Esophagus muscularis mucosa (tissue), 4 donors: ENCODE results near the gene DENND6B. TPM values are rescaled to one million over a fixed set of nuclear protein-coding genes. Genes with fewer than 3 reads are reported as not detected.

Experiments used
- DNase-seq: peaks from one replicate; pipeline ENCODE4 v3.0.0-alpha.2; 2017; ENCODE audit errors: extremely low spot score
- H3K27ac ChIP-seq, 4 donors: fragments of 200-600 bp; sonication (generic); replicated peaks in 1 of 4; 1 replicate in 3 of 4; 2 replicates in 1 of 4; pipeline ENCODE4 v1.5.1; 2016 to 2019; ENCODE audit warnings: mild to moderate bottlenecking in 1 of 4
- H3K27me3 ChIP-seq, 4 donors: fragments of 200-600 bp; sonication (generic); one replicate each; pipeline versions ENCODE4 v1.5.1 to v1.6.0; 2016 to 2019
- H3K36me3 ChIP-seq, 4 donors: fragments of 200-600 bp; sonication (generic); one replicate each; pipeline ENCODE4 v1.5.1; 2016 to 2019
- H3K4me1 ChIP-seq, 4 donors: fragments of 200-600 bp; sonication (generic); one replicate each; pipeline ENCODE4 v1.5.1; 2016 to 2019
- H3K4me3 ChIP-seq, 4 donors: fragments of 200-600 bp; sonication (generic); 1 replicate in 2 of 4; 2 replicates in 2 of 4; pipeline ENCODE4 v1.5.1; 2016 to 2019; ENCODE audit warnings: mild to moderate bottlenecking in 4 of 4, moderate library complexity in 1 of 4
- H3K9me3 ChIP-seq, 4 donors: fragments of 200-600 bp; sonication (generic); 1 replicate in 3 of 4; 2 replicates in 1 of 4; pipeline ENCODE4 v1.5.1; 2016 to 2019
- CTCF ChIP-seq, 3 experiments: fragments of 200-600 bp in 2 of 3; fragments of 450-650 bp in 1 of 3; sonication (generic) in 2 of 3; IDR thresholded peaks; one replicate each; pipeline ENCODE4 v1.5.1; 2017 to 2019; ENCODE audit warnings: antibody characterized with exemption in 3 of 3, mild to moderate bottlenecking in 2 of 3, moderate library complexity in 1 of 3
- EP300 ChIP-seq: sonication (generic); formaldehyde crosslinking; IDR thresholded peaks from one replicate; pipeline ENCODE4 v1.6.1; 2017; ENCODE audit warnings: antibody characterized with exemption
- POLR2A ChIP-seq: fragments of 450-650 bp; IDR thresholded peaks from one replicate; pipeline ENCODE4 v1.6.1; 2017; ENCODE audit warnings: antibody characterized with exemption, moderate library complexity, mild to moderate bottlenecking, low read depth
- POLR2AphosphoS5 ChIP-seq, 2 donors: sonication (generic); formaldehyde crosslinking; IDR thresholded peaks; one replicate each; pipeline ENCODE4 v1.6.1; 2017; ENCODE audit warnings: antibody characterized with exemption in 2 of 2
- WGBS: methylation state at CpG from one replicate; pipeline ENCODE4 v1.1.5; 2018; 5-methylcytosine and 5-hydroxymethylcytosine counted together
- intact Hi-C: fragments of 100-400 bp; cut with DNase I; formaldehyde crosslinking; loops from one replicate; pipeline ENCODE4 v1.15.1; 2023
- total RNA-seq, 4 donors: library from RNA; depleted of rRNA; stranded (reverse); fragments of >200 nt; gene quantifications; one replicate each; pipeline versions ENCODE4 v1.1.0 to v1.2.1, GENCODE V29; 2016

The DENND6B gene
- total RNA-seq, 4 donors from 2014 or later: 1.7 to 3.8 (median 2.5) TPM

- intact Hi-C loops: loop anchor here (5.0 kb wide), 1 partner anchor 66 kb away; no protein-coding TSS in a partner anchor
- peak overlapping the region; percentile 83 to 90 (median 88) for H3K27ac ChIP-seq
Measured at GRCh38 chr22:50343541-50343935, 16.7 kb upstream of the DENND6B start.

GRCh38 chr22:50342651-50343540 is 16.1 kb upstream of the DENND6B start, which contains the start of gene PPP6R2:
TSS of gene PPP6R2 (plus strand) at chr22:50343327. CDS start at chr22:50393909, 50,582 bp downstream.
- WGBS: 1% methylated on average over 43 of the region's 87 CpGs
- H3K4me1 ChIP-seq: peaks cover 5 to 33% (median 31%) of the 10 kb centered on the region in 4 donors
- intact Hi-C loops: loop anchor here (1.0 to 5.0 kb wide), 2 partner anchors 66 to 91 kb away; no protein-coding TSS in a partner anchor
- no peaks in the 10 kb centered on the region for H3K9me3 ChIP-seq
- no peaks in the 10 kb centered on the region for H3K27me3 ChIP-seq
- DNase-seq: no peak
- TF ChIP-seq POLR2AphosphoS5 (IDR thresholded peaks at IDR 0.05): peak; percentile 13 to 35
- TF ChIP-seq EP300: no peak
- peak within 1 kb of the TSS; percentile 83 to 90 (median 88) for H3K27ac ChIP-seq
- peak within 1 kb of the TSS; percentile 91 to 98 (median 96) for H3K4me3 ChIP-seq
- H3K36me3 ChIP-seq: no peaks in the 10 kb centered on the region

More at GRCh38 chr22:50343541-50343935, 16.7 kb upstream of the DENND6B start:
- Histone ChIP-seq H3K4me3 (peak overlapping the region; percentile 91 to 98 (median 96)), H3K9me3 (no peaks in the 10 kb centered on the region), H3K27me3 (no peaks in the 10 kb centered on the region), H3K36me3 (no peaks in the 10 kb centered on the region), H3K4me1 (peaks cover 5 to 35% (median 34%) of the 10 kb centered on the region in 4 donors)
- TF ChIP-seq POLR2AphosphoS5 (IDR thresholded peaks at IDR 0.05) (no peak), CTCF (IDR thresholded peaks at IDR 0.05) (no peak), EP300 (no peak), POLR2A (no peak)
- WGBS: 2% methylated on average over 9 of the region's 9 CpGs
- no peak for DNase-seq

DNA sequence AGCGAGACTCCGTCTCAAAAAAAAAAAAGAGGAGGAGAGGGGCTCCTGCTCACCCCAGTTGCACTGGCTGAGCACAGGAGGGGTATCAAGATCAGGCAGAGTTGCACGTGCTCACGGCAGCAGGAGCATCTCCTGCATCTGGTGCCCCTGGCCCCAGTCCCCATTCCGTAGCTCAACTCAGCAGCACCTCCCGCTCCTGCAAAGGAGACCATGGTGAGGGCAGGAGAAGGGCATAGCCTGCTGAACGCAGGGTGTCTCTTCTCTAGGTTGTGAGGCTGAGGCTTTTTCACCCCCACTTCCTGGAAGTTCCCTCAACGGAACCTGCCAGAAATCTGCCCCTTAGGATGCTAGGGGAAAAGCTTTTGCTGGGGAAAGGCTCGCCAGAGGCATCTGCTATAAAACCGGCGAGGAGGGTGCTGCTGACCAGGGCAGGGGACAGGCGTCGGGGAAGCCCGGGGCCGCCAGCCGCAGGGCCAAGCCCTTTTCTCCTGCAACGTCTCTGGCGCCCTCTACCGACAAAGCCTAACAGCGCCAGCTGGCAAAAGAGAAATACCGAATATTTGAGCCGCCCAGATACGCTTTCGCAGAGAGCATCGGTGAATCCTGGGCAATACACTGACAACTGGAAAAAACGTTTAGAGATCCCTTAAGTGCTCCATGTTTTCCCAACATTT is 15.3 kb upstream of the DENND6B start:
- Histone ChIP-seq H3K27ac (peak overlapping the region; percentile 83 to 90 (median 88)), H3K4me1 (peaks cover 5 to 25% (median 23%) of the 10 kb centered on the region in 4 donors), H3K36me3 (no peaks in the 10 kb centered on the region), H3K4me3 (peak overlapping the region; percentile 91 to 98 (median 96)), H3K27me3 (no peaks in the 10 kb centered on the region), H3K9me3 (no peaks in the 10 kb centered on the region)
- DNase-seq: peak; percentile 96
- intact Hi-C loops: loop anchor here (1.0 to 5.0 kb wide), 2 partner anchors 65 to 90 kb away; no protein-coding TSS in a partner anchor
- 8% methylated on average over 15 of the region's 26 CpGs for WGBS
- TF ChIP-seq POLR2AphosphoS5 (IDR thresholded peaks at IDR 0.05) (peak; percentile 7 to 55), CTCF (IDR thresholded peaks at IDR 0.05) (peak; percentile 87 to 98 (median 97)), EP300 (no peak)

- H3K4me1 ChIP-seq: peaks cover 5 to 13% (median 12%) of the 10 kb centered on the region in 4 donors
- no peak for TF ChIP-seq POLR2AphosphoS5 (IDR thresholded peaks at IDR 0.05)
- TF ChIP-seq EP300: no peak
- no peak for TF ChIP-seq POLR2A
- TF ChIP-seq CTCF (IDR thresholded peaks at IDR 0.05): no peak
- no peak for DNase-seq
- no peak overlapping the region for H3K4me3 ChIP-seq
- H3K36me3 ChIP-seq: no peaks in the 10 kb centered on the region
- H3K9me3 ChIP-seq: no peaks in the 10 kb centered on the region
- H3K27ac ChIP-seq: no peak overlapping the region
- 87% methylated on average over 12 of the region's 12 CpGs for WGBS
- intact Hi-C loops: loop anchor here (5.0 kb wide), 1 partner anchor 63 kb away; no protein-coding TSS in a partner anchor
- no peaks in the 10 kb centered on the region for H3K27me3 ChIP-seq
Measured at GRCh38 chr22:50339945-50340879, 13.4 kb upstream of the DENND6B start.
